ENCODE results near the gene PRKCE.

PRKCE gene

DNA sequence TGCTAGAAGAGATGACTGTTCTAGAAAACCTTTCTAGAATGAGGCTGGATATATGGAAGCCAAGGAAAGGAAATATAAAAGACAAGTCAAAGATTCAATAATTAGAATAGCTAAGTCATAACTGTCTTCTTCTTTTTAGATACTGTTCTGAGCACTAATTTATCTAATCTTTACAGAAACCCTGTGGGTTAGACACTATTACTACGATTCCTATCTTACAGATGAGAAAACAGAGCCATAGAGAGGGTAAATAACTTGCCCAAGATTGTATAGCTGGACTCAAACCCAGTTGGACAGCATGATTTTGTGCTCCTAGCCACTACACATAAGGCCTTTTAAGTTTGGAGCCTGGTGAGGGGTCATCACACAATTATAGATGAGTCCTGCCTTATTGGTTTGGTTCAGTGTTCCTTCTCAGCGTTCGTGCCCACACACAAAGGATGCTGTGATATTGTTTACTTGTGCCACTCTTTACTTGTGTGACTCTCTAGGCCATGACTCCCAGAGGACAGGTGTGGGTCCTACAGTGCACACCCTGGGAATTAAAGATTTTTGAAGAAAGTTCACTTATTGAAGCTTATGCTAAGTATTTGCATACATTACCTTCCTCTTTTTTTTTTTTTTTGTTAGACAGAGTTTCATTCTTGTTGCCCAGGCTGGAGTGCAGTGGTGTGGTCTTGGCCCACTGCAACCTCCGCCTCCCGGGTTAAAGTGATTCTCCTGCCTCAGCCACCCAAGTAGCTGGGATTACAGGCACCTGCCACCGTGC lies 153.7 kb downstream of the PRKCE start:
- no peak for TF ChIP-seq CTCF (IDR thresholded peaks at IDR 0.05; ENCODE audit: low read depth, low read length, missing control alignments)
- H3K4me3 ChIP-seq (ENCODE audit: low read depth, low read length), result no peak overlapping the region

DNA sequence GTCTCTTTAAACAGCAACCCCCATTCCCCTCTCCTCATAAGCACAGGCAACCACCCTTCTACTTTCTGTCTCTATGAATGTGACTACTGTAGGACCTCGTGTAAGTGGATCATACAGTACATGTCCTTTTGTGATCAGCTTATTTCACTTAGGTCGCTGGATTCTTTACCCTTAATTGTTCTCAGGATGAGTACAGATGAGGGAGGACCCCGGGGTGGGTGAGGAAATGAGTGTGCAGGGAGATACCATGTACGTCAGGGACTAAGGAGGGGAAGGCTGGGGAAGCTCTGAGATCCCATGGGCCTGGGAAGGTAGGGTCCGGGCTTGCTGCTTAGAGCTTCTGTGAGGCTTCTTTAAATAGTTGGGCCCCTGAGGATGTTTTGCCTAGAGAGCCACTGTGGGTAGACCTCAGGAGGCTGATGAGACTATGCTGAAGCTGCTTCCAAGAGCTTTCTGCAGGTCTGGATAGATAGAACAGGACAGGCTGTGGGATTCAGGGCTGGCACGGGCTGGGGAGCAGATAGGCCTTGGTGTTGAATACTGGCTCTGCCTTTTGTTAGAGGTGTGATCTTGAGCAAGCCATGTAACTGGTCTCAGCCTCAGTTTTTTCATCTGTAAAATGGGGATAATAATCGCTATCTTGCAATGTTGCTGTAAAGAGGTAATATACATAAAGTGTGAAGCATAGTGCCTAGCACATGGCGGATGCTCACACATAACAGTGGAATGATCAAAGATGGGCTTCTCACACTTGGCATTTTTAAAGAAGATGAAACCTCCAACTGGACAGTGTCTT lies 155.3 kb downstream of the PRKCE start:
- no peak for DNase-seq (ENCODE audit: low read depth)
- TF ChIP-seq CTCF (IDR thresholded peaks at IDR 0.05; ENCODE audit: low read depth, low read length, missing control alignments), result no peak
- H3K4me3 ChIP-seq (ENCODE audit: low read depth, low read length), result no peak overlapping the region

More for the DNA sequence above, 153.7 kb downstream of the PRKCE start:
- no peak for DNase-seq (ENCODE audit: low read depth)

GRCh38 chr2:45808294-45808800 lies 156.9 kb downstream of the PRKCE start:
- TF ChIP-seq CTCF (IDR thresholded peaks at IDR 0.05; ENCODE audit: low read depth, low read length, missing control alignments), result no peak
- H3K4me3 ChIP-seq (ENCODE audit: low read depth, low read length), result no peak overlapping the region
- no peak for DNase-seq (ENCODE audit: low read depth)

GRCh38 chr2:45809205-45809604 lies 157.7 kb downstream of the PRKCE start:
- TF ChIP-seq CTCF (IDR thresholded peaks at IDR 0.05; ENCODE audit: low read depth, low read length, missing control alignments), result no peak
- no peak overlapping the region for H3K4me3 ChIP-seq (ENCODE audit: low read depth, low read length)
- DNase-seq (ENCODE audit: low read depth), result no peak

GRCh38 chr2:45812011-45812500 lies 160.6 kb downstream of the PRKCE start:
- no peak for TF ChIP-seq CTCF (IDR thresholded peaks at IDR 0.05; ENCODE audit: low read depth, low read length, missing control alignments)
- H3K4me3 ChIP-seq (ENCODE audit: low read depth, low read length), result no peak overlapping the region
- DNase-seq (ENCODE audit: low read depth), result no peak

GRCh38 chr2:45813003-45813941 lies 161.8 kb downstream of the PRKCE start:
- TF ChIP-seq CTCF (IDR thresholded peaks at IDR 0.05; ENCODE audit: low read depth, low read length, missing control alignments), result no peak
- no peak overlapping the region for H3K4me3 ChIP-seq (ENCODE audit: low read depth, low read length)
- DNase-seq (ENCODE audit: low read depth), result no peak
